NT2/D1 (cell line): ENCODE data around the gene SCAF8.

Source experiments
- YY1 ChIP-seq: IDR thresholded peaks from 2 replicates; pipeline ENCODE4 v1.6.1; 2011; ENCODE audit not compliant: insufficient read length, insufficient read depth
- ZNF274 ChIP-seq: IDR thresholded peaks from 2 replicates; pipeline ENCODE4 v1.6.1; 2011; ENCODE audit warnings: mild to moderate bottlenecking, low read depth, low read length

DNA sequence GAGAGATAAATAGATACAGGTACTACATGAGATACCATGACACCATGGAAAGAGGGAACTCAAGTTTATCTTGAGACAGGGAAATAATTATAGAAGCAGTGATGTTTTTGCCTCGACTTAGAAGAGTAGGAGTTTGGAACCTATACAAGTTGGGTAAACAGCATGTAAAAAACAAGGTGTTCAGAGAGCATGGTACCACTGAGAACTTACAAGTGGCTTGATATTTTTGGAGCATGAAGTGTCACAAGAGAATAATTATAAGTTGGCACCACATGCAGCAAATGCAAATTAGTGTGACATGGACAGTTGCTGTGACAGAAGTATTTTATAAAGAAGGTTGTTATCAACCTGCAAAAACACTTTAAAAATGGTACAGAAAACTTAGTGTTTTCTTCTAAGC, 47.1 kb upstream of the SCAF8 start:
- no peak for TF ChIP-seq ZNF274
- TF ChIP-seq YY1 = no peak
